GM18861 (cell line): Measurements from ENCODE around the gene LIMCH1.
"Not testable (repeated sequence)": the region's sequence is repeated elsewhere in the genome, so short reads cannot be mapped to it uniquely, and the experiment has no call there.

ENCODE experiments used
- ATAC-seq: cut with Tn5 transposase; IDR thresholded peaks from one replicate; pipeline ENCODE4 v1.9.1; 2021; ENCODE audit not compliant: unreplicated experiment

The LIMCH1 gene

DNA sequence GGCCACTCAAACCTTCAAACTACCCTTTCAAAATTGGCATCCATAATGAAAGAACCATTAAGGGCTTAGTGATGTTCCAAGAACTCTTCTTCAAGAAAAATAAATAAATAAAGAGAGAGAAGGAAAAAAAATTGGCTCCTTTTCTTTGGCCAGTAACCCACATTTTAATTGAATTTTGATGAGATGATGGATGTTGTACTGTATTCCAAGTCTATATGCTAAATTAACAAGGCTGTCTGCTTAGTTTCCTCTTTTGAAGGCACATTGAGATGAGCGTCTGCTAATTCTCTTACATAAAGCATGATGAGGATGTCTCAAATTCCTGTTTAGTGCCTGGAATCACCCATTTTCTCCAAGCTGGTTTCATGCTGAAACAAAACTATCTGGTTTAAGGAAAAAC lies 177.2 kb downstream of the LIMCH1 start:
- no peak for ATAC-seq

DNA sequence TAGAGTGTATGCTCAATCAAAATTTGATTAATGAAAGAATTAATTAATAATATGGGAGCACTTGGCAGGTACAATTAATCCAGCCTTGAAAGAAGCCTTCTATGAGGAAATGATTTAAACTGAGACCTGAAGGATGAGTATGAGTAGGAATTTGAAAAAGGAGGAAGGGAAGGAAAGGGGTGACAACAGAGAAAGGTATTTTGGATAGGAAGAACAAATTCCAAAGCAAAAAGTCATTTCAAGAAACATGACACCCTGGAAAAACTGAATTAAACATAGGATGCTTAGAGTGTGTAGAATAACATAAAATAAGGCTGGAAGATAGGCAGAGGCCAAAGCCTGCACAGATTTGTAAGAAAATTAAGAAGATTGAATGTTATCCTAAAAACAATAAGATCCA lies 180.9 kb downstream of the LIMCH1 start:
- no peak for ATAC-seq

DNA sequence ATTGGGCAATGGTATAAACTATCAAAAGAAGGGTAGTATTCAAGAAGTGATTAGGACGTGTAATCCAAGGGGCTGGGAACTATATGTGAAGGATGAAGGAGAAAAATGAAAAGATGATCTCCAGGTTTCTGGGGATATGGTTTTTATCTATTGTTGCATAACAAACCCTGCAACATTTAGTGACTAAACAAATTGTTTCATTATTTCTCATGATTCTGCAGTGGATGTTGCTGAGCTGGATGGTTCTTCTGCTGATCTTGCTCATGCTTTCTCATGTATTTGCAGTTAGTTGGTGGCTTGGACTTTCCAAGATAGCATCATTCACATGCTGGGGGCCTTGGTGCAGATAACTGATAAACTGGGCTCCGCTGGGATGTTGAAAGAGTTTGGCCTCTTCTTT lies 181.5 kb downstream of the LIMCH1 start:
- no peak for ATAC-seq

DNA sequence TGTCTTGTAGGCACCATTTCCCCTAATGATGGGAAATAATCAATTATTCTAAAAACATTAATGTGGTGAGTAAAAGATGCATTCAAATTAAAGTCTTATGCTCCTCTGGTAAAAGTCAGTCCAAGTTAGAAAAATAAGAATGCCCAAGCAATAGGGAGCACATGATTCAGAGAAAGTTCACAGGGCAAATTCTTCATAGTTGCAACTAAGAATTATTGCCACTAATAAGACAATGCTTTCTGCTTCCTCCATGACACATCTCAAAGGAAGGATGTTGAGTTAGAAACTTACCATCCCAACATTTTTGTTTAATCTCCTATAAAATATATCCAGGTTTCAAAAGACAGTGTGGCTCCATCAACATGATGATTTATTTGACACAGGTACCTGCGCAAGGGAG lies 184.2 kb downstream of the LIMCH1 start:
- ATAC-seq: no peak

DNA sequence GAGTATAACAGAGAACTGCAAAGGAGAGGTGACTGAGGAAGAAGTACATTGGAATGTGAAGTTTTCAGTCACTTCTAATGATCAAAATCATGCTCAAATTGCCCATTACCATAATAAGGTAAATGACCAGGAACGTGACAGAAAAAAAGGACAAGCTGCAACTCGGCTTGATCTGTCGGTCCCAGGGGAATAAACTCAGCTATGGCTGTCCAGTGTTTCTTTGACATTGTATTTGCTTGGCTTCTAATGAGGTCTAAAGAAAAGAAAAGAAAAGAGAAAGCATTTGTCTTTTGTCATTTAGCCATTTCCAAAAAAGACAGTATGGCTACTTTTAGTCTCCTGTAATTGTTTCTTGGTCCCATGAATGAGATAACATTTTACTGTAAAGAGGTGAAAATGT lies 185.3 kb downstream of the LIMCH1 start:
- ATAC-seq: no peak

DNA sequence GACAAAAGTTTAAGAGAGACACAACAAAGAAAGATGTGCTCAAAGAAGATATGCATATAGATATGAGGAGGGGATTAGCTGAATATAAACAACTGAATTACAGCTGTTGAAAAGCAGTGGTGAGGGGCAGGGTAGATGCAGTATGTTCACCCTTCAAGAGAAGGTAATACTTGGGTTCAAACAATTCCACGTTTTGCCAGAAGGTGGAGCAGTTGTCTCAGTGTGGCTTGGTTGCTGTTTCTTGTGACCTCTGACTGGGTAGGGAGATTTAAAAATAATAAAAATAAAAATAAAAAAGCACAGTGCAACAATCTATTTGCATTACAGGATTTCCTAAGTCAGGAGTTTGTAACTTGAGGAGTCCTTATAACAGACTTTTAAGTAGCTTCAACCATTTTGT lies 187.3 kb downstream of the LIMCH1 start:
- ATAC-seq: no peak

DNA sequence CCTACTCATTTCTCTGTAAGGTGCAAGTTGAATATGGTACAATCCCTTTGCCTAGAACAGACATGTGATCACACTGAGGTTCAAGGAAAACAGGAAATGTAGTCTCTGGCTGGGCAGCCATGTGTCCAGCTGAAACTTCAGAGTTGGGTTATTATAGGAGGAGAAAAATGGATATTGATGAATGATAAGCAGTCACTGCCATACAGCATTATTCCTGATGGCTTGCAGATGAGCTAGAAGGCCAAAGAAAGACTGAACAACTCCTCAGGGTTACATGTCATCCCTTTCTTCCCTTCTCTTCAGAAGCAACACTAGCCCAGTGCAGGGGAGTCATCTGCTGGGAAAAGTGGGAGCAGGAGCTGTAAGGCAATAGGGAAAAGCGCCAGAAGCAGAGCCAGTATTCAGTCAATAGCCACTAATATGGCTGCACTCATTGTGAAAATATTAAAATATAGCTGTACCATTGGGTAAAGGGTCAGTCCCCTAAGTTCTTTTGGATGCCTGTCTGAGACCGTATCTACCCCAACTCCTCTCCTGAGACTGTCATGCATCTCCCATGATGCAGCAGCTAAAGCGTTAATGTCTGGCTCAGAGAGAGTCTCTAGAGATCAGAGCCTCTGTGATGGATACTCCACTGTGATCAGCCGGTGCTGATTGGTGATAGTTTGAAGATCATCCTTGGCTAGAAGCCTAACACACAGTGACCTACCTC lies 190.1 kb downstream of the LIMCH1 start:
- no peak for ATAC-seq

DNA sequence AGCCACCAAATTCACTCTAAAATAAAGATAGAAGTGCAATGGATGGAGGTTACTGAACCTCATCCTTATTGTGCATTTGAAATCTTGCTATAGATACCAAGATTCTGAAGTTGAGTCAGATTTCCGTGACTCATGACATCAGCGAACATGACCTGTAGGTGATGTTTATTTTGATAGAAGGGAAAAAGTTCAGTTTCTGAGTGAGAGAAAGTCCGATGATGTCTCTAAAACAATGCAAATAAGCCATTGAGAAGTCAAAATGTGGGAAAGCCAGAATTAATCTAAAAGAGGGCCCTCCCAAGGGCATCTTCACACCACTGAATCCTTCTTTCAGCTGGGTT lies 190.6 kb downstream of the LIMCH1 start:
- ATAC-seq: no peak

DNA sequence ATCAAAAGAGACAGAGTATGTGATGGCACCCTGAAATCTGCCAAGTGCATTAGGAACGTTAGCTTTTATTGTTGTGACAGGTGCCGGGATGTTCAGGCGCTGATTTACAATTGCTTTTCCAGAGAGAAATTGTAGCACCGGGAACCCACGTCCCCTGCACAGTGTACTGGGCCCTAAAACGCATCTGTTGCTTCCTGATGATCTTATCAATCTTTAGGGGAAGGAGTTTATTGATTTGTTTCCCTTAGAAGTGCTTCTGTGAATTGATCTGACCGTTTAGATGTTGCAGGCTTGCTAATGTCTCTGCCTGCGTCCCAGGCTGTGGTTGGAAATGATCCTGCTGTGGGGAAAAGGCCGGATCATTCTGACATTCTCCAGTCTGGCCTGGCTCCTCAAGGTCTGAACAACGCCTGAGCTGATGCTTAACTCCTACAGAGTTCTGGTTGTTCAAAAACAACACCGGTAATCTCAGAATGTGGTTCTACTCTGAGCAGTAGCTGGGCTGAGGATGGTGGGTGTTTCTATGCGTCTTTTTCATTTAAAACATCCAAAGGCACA lies 193.7 kb downstream of the LIMCH1 start:
- ATAC-seq: no peak

DNA sequence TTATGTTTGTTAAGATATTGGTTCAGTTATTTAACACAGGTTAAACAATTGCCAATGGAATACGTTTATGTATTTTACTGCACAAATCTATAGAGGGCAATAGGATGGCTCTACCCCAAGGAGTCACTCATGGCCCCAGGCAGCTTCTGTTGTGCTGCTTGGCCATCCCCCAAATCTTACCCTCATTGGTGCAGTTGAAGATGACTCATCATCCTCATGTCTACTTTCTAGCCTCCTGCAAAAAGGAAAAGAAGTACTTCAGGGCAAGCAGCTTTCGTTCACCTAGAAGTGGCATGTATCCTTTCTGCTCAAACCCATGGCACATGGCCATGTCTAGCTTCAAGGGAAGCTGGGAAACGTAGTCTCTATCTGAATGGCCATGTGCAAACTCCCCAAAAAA lies 196.4 kb downstream of the LIMCH1 start:
- ATAC-seq: no peak

DNA sequence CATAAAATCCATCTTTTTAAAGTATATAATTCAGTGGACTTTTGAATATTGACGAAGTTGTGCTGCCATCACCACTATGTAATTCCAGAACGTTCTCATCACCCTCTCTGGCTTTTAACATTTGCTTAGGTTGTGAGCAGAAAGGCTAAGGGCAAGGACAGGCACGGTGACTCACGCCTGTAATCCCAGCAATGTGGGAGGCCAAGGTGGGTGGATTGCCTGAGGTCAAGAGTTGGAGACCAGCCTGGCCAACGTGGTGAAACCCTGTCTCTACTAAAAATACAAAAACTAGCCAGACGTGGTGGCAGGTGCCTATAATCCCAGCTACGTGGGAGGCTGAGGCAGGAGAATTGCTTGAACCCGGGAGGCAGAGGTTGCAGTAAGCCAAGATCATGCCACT lies 199.5 kb downstream of the LIMCH1 start:
- ATAC-seq: not testable (repeated sequence)

DNA sequence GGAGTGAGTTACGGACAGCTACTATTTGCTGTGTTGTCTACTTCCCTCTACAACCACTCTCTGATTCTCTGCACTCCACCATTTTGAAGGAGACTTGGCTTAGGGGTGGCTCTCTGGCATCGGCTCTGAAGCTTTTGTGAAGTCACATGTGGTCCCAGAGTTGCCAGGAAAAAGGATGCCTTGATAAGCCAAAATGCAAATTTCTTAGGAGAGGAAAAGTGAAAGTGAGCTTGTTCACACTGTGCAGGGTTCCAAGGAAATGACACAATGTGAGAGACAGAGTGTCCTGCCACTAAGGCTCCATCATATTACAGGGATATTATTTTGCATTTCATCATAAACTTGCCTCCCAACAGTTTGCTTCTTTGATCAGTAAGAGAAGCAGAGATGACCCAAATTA lies 203.4 kb downstream of the LIMCH1 start:
- no peak for ATAC-seq

DNA sequence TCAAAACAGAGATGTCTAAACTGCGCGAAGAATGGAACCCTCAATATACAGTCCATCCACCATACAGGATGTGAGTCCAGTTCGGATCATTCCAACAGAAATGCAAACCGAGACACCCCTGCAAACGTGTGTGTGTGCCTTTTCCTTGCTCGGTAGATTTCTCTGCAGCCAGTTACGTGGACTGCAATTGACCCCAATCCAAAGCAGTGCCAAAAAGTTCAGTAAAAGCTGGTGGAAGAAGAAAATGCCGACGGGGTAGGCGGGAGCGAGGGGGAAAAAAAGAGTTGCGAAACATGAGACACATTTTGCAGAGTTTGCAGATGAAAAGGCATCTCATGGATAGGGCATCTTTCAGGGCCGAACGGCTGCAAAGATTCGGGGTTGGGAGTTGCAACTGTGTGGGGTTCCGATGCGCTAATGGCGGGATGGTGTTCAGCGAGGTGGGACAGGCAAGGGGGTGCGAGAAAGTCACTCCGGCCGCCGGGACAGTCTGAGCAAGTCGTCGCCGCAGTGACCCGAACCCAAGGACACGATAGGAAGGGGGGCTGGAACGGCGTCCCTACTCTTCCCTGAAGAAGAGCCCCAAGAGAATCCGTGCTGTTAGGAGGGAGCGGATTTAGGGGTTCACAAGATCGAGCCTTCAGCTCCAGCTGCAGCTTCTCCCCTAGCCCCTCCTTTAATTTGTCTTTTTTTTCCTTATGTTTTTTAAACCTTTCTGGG lies 206.8 kb downstream of the LIMCH1 start:
- no peak for ATAC-seq

DNA sequence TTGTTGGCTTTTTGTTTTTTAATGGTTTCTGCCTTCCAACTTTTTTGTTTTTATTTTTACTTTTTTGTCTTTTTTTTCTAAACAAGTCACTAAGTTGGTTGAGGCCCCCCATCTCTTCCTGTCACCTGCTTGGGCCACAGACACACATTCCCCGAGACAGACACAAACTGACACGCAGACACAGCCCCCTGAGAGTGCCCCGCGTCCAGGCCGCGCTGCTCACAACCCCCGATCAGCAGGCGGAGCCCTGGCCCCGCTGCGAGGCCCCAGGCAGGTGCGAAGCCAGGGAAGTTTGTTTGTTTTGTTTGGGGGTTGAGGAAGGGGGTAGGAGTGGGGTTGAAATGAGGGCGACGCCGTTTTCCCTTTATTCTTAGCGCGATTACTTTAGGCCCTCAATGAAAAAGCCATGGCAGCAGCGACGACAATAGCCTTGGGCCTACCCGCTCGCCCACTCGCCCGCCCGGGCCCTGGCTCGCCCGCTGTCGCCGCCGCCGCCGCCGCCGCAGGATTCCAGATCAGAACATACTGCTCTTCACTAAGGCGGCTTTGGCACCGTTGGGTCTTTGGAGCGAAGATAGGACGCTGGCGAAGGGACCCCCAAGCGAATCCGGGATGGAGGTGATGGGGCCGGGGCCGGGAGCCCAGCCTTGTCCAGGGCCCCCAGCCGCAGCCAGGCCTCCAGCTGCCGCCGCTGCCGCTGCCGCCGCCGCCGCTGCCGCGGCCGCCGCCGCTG lies 207.5 kb downstream of the LIMCH1 start:
- ATAC-seq: no peak

DNA sequence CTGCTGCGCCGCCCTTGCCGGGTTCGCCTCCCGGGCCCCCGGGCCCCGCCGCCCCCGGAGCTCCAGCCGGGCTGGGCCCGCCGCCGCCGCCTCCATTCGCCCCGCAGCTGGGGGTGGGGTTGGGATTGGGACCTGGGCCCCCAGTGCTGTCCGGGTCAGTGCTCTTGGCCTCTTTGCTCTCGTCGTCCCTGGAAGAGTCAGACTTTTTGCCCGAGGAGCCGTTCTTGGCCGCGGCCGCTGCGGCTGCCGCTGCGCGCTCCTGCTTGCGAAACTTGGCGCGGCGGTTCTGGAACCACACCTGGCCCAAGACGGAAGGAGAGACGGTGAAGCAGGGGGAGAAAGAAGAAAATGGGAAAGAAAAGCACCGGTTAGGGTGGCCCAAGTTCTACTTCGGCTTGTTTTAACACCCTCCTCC lies 208.1 kb downstream of the LIMCH1 start:
- ATAC-seq: no peak

DNA sequence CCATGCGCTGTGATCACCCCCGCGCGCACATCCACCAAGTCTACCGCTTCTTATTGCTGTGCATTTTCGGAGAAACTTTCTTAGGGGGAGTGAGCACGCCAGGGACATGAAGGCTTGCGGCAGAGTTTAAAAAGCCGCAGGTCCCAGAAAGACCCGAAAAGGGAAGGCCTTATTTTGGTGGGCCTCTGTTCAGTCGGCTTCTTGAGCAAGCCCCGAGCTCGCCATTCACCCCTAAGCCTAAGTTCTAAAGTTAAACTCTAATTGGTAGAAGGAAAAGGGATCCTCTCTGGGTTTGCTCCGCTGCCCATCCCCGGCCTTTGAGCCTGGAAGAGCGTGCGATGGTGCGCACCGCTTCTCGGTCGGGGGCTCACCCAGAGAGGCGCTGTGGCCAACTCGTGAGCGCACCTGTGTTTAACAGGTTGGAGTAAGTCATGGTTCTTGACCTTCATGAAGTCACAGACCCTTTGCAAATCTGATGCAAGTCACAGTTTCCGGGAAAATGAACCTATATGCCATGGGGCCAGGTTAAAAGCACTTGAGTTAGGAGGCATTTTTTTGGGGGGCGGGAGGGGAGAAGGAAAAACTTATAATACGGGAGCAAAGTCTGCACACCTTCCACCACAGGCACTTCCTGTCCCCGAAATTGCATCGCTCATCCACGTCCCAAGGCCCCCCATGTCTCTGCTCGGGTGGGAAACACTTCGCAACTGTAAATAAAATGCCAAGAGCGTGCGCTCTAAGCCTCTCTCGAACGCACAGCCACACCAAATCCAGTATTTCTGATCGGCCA lies 208.7 kb downstream of the LIMCH1 start:
- no peak for ATAC-seq

DNA sequence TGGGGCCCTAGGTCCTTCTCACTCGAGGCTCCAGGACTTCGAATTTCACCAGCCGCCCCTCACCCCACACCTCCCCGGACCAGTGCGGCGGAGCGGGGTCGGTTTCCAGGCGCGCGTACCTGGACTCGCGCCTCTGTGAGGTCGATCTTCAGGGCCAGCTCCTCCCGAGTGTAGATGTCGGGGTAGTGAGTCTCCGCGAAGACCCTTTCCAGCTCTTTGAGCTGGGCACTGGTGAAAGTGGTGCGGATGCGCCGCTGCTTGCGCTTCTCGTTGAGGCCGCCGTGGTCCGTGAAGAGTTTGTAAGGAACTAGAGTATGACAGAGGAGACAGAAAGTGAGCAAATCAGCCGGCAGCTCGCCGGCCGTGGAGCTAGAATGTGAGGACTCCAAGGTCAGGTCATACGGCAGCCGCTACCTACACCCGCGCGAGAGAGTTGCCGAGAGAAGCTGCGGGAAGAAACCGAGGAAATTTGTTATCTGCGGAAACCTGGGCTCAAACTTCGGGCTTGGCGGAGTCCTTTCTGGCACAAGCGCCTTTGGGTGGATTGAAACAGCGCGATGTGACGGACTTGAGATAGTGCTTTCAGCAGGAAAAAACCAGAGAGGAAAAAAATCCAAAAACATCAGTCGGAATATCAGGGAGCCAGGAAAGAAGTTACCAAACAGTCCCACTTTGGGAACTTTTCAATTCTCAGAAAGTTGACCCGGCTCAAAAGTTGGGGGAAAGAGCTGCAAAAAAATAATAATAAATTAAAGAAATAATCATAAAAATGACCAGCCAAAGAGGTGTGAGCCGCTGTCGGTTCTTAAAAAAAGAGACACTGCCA lies 209.5 kb downstream of the LIMCH1 start:
- ATAC-seq: no peak

DNA sequence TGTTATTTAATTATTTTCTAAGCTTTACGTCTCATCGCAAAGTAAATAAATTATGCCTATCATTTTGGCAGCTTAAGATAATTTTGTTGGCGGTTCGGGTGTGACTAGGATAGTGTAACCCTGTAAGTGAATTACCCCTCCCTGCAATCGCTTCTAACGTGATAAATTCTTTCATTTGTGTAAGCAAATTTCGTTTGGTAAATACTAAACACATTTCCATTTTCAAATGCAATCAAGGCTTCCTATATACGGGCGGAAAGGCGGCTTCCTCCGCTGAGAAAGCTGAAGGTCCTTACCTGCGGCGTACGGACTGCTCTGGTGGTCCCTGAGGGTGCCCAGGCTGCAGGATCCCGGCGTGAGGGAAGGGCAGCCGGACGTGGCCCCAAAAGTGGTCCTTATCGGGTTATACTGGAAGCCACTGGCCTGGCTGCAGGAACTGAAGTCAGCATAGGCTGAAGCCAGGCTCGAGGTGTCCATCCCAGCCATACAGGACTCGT lies 210.2 kb downstream of the LIMCH1 start:
- no peak for ATAC-seq

DNA sequence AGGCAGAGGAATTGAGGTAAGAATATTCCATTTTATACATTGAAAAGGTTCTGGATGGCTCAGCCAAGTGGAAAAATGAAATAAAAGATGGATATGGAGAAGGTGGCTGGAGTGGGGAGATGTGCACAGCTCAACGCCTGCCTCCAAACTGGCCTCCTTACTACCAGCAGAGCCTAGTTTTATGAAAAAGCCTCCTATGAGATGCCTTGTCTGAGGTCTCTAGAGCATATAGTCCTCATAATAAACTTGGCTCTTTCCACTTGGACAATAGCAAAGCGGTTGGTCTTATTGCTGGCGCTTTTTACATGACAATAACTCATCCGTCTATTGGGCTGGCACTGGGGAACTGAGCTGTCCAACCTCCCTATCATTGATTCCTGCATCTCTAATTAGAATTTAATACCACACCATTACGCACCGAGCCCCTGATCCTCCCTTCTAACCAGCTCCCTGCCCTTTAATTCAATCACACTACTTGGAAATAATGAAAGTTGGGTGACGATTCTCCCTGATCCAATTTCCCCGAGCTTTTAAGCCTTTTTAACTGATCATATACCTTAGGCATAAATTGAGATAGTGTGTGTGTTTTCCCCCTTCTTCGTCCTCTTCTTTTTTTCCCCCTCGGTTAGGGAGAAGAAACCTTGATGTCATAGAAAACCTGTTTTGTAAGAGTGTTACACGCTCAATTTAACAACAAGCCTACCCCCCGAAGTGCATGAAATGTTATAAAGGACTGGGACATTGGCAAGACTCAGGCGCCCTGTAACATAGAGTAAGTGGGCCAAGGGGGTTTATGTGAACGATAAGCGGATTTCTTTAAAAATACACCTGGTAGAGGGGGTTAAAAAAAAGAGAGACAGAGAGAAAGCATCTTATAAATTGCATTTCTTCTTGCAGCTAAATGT lies 210.9 kb downstream of the LIMCH1 start, which contains the start of gene PHOX2B:
TSS of gene PHOX2B (minus strand) at position 155 of the 905 bp plus-strand sequence. CDS start at position 40, 115 bp downstream.
- no peak for ATAC-seq
